B cell (primary cell): ENCODE data around the gene SLIT3. TPM values are rescaled to one million over a fixed set of nuclear protein-coding genes. Genes with fewer than 3 reads are reported as not detected.

Source experiments
- ATAC-seq: fragments of 200-7000 bp; cut with Tn5 transposase; one replicate; pipeline ENCODE4 v1.10.0; 2021; ENCODE audit warnings: low read depth, mild to moderate bottlenecking, moderate number of reproducible peaks, moderate library complexity
- CTCF ChIA-PET: fragments of 350-600 bp; sonication (Branson Sonifier 250); formaldehyde crosslinking; loops from one replicate; lab custom pipeline; 2021; ENCODE audit warnings: antibody characterized with exemption, inconsistent platforms; lab: Charles Lee
- POLR2A ChIA-PET: fragments of 350-600 bp; sonication (Branson Sonifier 250); formaldehyde crosslinking; loops from one replicate; lab custom pipeline; 2021; ENCODE audit warnings: antibody characterized with exemption; lab: Charles Lee
- DNase-seq: peaks from one replicate; pipeline ENCODE4 v3.0.0; 2013
- H2AFZ ChIP-seq: 2 replicates; pipeline ENCODE4 v1.6.1; 2012; ENCODE audit warnings: mild to moderate bottlenecking, low read depth, low read length; ENCODE audit not compliant: insufficient read depth, poor library complexity, severe bottlenecking
- H3K27ac ChIP-seq, 2 donors: 1 replicate in 1 of 2; 2 replicates in 1 of 2; pipeline ENCODE4 v1.5.1; 2012 to 2013; ENCODE audit warnings: low read length in 2 of 2, mild to moderate bottlenecking in 2 of 2, moderate library complexity in 1 of 2
- H3K27me3 ChIP-seq, 4 experiments: fragments of 200-600 bp in 1 of 4; sonication (generic) in 1 of 4; replicated peaks in 1 of 4; 1 replicate in 2 of 4; 2 replicates in 2 of 4; pipeline versions ENCODE4 v1.6.1 to v1.7.0; 2013 to 2016; ENCODE audit warnings: low read length in 3 of 4, mild to moderate bottlenecking in 2 of 4, mixed read lengths in 1 of 4, moderate library complexity in 1 of 4; ENCODE audit not compliant: insufficient read depth in 4 of 4, control insufficient read depth in 3 of 4; ENCODE audit errors: control extremely low read depth in 1 of 4
- H3K36me3 ChIP-seq, 2 experiments: replicated peaks in 1 of 2; 1 replicate in 1 of 2; 2 replicates in 1 of 2; pipeline versions ENCODE4 v1.6.1 to v1.7.1; 2013; ENCODE audit warnings: low read length in 1 of 2; ENCODE audit not compliant: insufficient read depth in 2 of 2, control insufficient read depth in 1 of 2; ENCODE audit errors: control extremely low read depth in 1 of 2, extremely low read depth in 1 of 2
- H3K4me1 ChIP-seq, 2 donors: fragments of 200-600 bp in 1 of 2; sonication (generic) in 1 of 2; 1 replicate in 1 of 2; 2 replicates in 1 of 2; pipeline versions ENCODE4 v1.5.1 to v1.6.1; 2013 to 2017; ENCODE audit warnings: low read length in 2 of 2; ENCODE audit not compliant: control insufficient read depth in 2 of 2, insufficient read depth in 2 of 2
- H3K4me2 ChIP-seq: replicated peaks from 2 replicates; pipeline ENCODE3; 2012; ENCODE audit warnings: mild to moderate bottlenecking, low read depth, low read length; ENCODE audit not compliant: poor library complexity, severe bottlenecking
- H3K4me3 ChIP-seq, 5 experiments: fragments of 200-600 bp in 1 of 5; sonication (generic) in 1 of 5; 1 replicate in 3 of 5; 2 replicates in 2 of 5; pipeline versions ENCODE4 v1.5.1 to v1.7.0; 2011 to 2016; ENCODE audit warnings: low read length in 4 of 5, mild to moderate bottlenecking in 4 of 5, low read depth in 2 of 5, control low read depth in 1 of 5, moderate library complexity in 1 of 5; ENCODE audit not compliant: insufficient read depth in 1 of 5; ENCODE audit errors: control extremely low read depth in 1 of 5, extremely low read depth in 1 of 5
- H3K79me2 ChIP-seq: fragments of 200-600 bp; sonication (generic); one replicate; pipeline ENCODE4 v1.6.0; 2016; ENCODE audit warnings: low read length; ENCODE audit not compliant: control insufficient read depth, insufficient read depth
- H3K9ac ChIP-seq: fragments of 200-600 bp; sonication (generic); 2 replicates; pipeline ENCODE4 v1.6.1; 2017; ENCODE audit warnings: mild to moderate bottlenecking, low read length, moderate library complexity
- H3K9me3 ChIP-seq, 3 donors: one replicate each; pipeline versions ENCODE4 v1.6.1 to v1.7.1; 2013; ENCODE audit warnings: low read length in 2 of 3; ENCODE audit not compliant: control insufficient read depth in 2 of 3, insufficient read depth in 1 of 3; ENCODE audit errors: control extremely low read depth in 1 of 3
- H4K20me1 ChIP-seq: 2 replicates; pipeline ENCODE4 v1.6.0; 2012; ENCODE audit warnings: mild to moderate bottlenecking, low read length; ENCODE audit not compliant: insufficient read depth, control insufficient read depth, poor library complexity, severe bottlenecking
- H3K27ac Mint-ChIP-seq: one replicate; pipeline ENCODE4 v1.8.0; 2021; ENCODE audit warnings: mixed read lengths
- H3K27me3 Mint-ChIP-seq: one replicate; pipeline ENCODE4 v1.8.0; 2021; ENCODE audit warnings: mixed read lengths
- H3K4me1 Mint-ChIP-seq: one replicate; pipeline ENCODE4 v1.8.0; 2021; ENCODE audit warnings: mixed read lengths
- H3K4me3 Mint-ChIP-seq: one replicate; pipeline ENCODE4 v1.8.0; 2021; ENCODE audit warnings: mixed read lengths
- H3K9me3 Mint-ChIP-seq: one replicate; pipeline ENCODE4 v1.8.0; 2022; ENCODE audit warnings: mixed read lengths; ENCODE audit not compliant: insufficient read depth
- EZH2 ChIP-seq: IDR thresholded peaks from 2 replicates; pipeline ENCODE4 v1.6.1; 2012; ENCODE audit warnings: borderline replicate concordance, low read depth, mild to moderate bottlenecking, moderate library complexity, low read length; ENCODE audit not compliant: insufficient read depth, poor library complexity, severe bottlenecking
- WGBS: methylation state at CpG from one replicate; pipeline ENCODE4 v1.1.5; 2013; ENCODE audit warnings: missing lambda C conversion rate; ENCODE audit not compliant: insufficient coverage; 5-methylcytosine and 5-hydroxymethylcytosine counted together
- intact Hi-C: fragments of 100-400 bp; cut with micrococcal nuclease; formaldehyde crosslinking; loops from one replicate; pipeline ENCODE4 v1.10.0; 2022
- polyA plus RNA-seq: library from polyadenylated mRNA; depleted of rRNA; stranded (reverse); fragments of >200 nt; gene quantifications from 2 replicates; pipeline ENCODE4 v1.2.3, GENCODE V29; 2012
- total RNA-seq, 2 donors: library from RNA; stranded (reverse); fragments of 120-200 nt in 1 of 2; gene quantifications; 1 replicate in 1 of 2; 2 replicates in 1 of 2; pipeline versions ENCODE4 v1.2.3 to v1.2.4, GENCODE V29; 2013 to 2022
- TF ChIP-seq, protein P1 (sequence below): fragments of 200-600 bp; IDR thresholded peaks from one replicate; pipeline ENCODE4 v1.8.0; 2022; ENCODE audit warnings: antibody characterized with exemption, mild to moderate bottlenecking

The SLIT3 gene
- total and polyA plus RNA-seq, 2 donors (not counting 1 experiment from before 2014, with no cell fraction given): not detected

DNA sequence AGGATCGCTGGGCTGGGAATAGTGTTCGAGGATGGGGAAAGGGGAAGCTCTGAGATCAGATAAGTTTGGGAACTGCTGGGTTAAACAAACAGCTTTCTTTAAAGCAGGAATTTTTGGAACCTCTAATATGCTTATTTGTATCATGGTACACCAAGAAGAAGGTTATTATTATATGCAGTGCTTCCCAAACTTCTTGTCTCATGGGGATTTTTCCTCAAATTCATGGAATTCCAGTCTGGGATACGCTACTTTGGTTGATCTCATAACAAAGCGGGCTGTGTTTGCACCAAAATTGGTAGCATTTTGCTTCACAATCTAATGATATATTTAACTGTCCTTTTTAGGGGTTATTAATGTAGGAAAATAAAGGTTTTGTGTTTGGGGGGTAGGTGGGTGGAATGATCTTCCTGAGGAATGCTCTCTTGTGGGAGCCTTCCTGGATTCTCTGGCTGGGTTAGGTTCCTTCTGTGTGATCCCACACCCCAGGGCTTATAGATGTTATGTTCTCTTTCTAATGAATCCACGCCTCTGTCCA lies 605.6 kb downstream of the SLIT3 start:
- peaks cover 14% of the 10 kb centered on the region for H3K27me3 Mint-ChIP-seq
- CTCF ChIA-PET: no interaction called here
- H3K4me3 Mint-ChIP-seq: no peak overlapping the region
- H3K27ac ChIP-seq: no peak overlapping the region
- POLR2A ChIA-PET: no interaction called here
- no peaks in the 10 kb centered on the region for H3K4me1 Mint-ChIP-seq
- no peak overlapping the region for H3K9ac ChIP-seq
- H3K9me3 ChIP-seq: no peaks in the 10 kb centered on the region
- H3K36me3 ChIP-seq: no peaks in the 10 kb centered on the region
- no peaks in the 10 kb centered on the region for H4K20me1 ChIP-seq
- H3K27ac Mint-ChIP-seq: no peak overlapping the region
- H3K9me3 Mint-ChIP-seq: no peaks in the 10 kb centered on the region
- ATAC-seq (no peak), DNase-seq (no peak)
- H3K4me3 ChIP-seq: no peak overlapping the region
- H3K27me3 ChIP-seq: peaks cover 0 to 4% (median 1%) of the 10 kb centered on the region in 4 experiments
- H3K79me2 ChIP-seq: no peaks in the 10 kb centered on the region
- TF ChIP-seq, protein P1, sequence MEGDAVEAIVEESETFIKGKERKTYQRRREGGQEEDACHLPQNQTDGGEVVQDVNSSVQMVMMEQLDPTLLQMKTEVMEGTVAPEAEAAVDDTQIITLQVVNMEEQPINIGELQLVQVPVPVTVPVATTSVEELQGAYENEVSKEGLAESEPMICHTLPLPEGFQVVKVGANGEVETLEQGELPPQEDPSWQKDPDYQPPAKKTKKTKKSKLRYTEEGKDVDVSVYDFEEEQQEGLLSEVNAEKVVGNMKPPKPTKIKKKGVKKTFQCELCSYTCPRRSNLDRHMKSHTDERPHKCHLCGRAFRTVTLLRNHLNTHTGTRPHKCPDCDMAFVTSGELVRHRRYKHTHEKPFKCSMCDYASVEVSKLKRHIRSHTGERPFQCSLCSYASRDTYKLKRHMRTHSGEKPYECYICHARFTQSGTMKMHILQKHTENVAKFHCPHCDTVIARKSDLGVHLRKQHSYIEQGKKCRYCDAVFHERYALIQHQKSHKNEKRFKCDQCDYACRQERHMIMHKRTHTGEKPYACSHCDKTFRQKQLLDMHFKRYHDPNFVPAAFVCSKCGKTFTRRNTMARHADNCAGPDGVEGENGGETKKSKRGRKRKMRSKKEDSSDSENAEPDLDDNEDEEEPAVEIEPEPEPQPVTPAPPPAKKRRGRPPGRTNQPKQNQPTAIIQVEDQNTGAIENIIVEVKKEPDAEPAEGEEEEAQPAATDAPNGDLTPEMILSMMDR: no peak
- no peak for TF ChIP-seq EZH2
- intact Hi-C loops: no loop called here
- WGBS: 80% methylated on average over 1 of the region's 5 CpGs
- no peak overlapping the region for H2AFZ ChIP-seq
- no peaks in the 10 kb centered on the region for H3K4me1 ChIP-seq
- no peak overlapping the region for H3K4me2 ChIP-seq

- H3K4me2 ChIP-seq: no peak overlapping the region
- no peaks in the 10 kb centered on the region for H3K4me1 ChIP-seq
- ChIA-PET CTCF (no interaction called here), POLR2A (no interaction called here)
- DNase-seq (no peak), ATAC-seq (no peak)
- H3K27ac Mint-ChIP-seq: no peak overlapping the region
- H3K9me3 ChIP-seq: no peaks in the 10 kb centered on the region
- H4K20me1 ChIP-seq: no peaks in the 10 kb centered on the region
- H3K4me1 Mint-ChIP-seq: no peaks in the 10 kb centered on the region
- H3K9me3 Mint-ChIP-seq: no peaks in the 10 kb centered on the region
- no CpG with 5 or more reads among the region's 1 CpG for WGBS
- intact Hi-C loops: no loop called here
- H3K27ac ChIP-seq: no peak overlapping the region
- H3K79me2 ChIP-seq: no peaks in the 10 kb centered on the region
- no peak overlapping the region for H2AFZ ChIP-seq
- no peak overlapping the region for H3K9ac ChIP-seq
- no peak overlapping the region for H3K4me3 Mint-ChIP-seq
- no peaks in the 10 kb centered on the region for H3K36me3 ChIP-seq
- H3K27me3 Mint-ChIP-seq: peaks cover 19% of the 10 kb centered on the region
- H3K27me3 ChIP-seq: peaks cover 0 to 4% (median 3%) of the 10 kb centered on the region in 4 experiments
- TF ChIP-seq EZH2: no peak
- TF ChIP-seq, protein P1: no peak
- no peak overlapping the region for H3K4me3 ChIP-seq
Observed at GRCh38 chr5:168694289-168694688, 606.6 kb downstream of the SLIT3 start.
